Adipocyte (in vitro differentiated cells): ENCODE data around the gene NBDY.
A peak's percentile ranks its signal among the peaks of the same experiment; 100 is the strongest.

ENCODE experiments used
- DNase-seq: peaks from one replicate; pipeline ENCODE4 v3.0.0-alpha.2; 2015; ENCODE audit warnings: low read depth
- H3K27me3 ChIP-seq: replicated peaks from 2 replicates; pipeline ENCODE4 v1.7.0; 2013; ENCODE audit warnings: mild to moderate bottlenecking, low read length, moderate library complexity; ENCODE audit not compliant: control insufficient read depth, insufficient read depth
- H3K36me3 ChIP-seq: 2 replicates; pipeline ENCODE4 v1.7.0; 2013; ENCODE audit warnings: low read length, mild to moderate bottlenecking, moderate library complexity; ENCODE audit not compliant: control insufficient read depth, insufficient read depth, severe bottlenecking
- H3K4me1 ChIP-seq: 2 replicates; pipeline ENCODE4 v1.7.0; 2013; ENCODE audit warnings: mild to moderate bottlenecking, low read length, moderate library complexity; ENCODE audit not compliant: control insufficient read depth, insufficient read depth
- H3K4me3 ChIP-seq: 2 replicates; pipeline ENCODE4 v1.7.0; 2013; ENCODE audit warnings: mild to moderate bottlenecking, low read length, moderate library complexity
- H3K9ac ChIP-seq: 2 replicates; pipeline ENCODE4 v1.7.0; 2013; ENCODE audit warnings: mild to moderate bottlenecking, low read length, moderate library complexity
- H3K9me3 ChIP-seq: 2 replicates; pipeline ENCODE4 v1.7.0; 2013; ENCODE audit warnings: mild to moderate bottlenecking, low read length, moderate library complexity; ENCODE audit not compliant: control insufficient read depth

Gene NBDY

DNA sequence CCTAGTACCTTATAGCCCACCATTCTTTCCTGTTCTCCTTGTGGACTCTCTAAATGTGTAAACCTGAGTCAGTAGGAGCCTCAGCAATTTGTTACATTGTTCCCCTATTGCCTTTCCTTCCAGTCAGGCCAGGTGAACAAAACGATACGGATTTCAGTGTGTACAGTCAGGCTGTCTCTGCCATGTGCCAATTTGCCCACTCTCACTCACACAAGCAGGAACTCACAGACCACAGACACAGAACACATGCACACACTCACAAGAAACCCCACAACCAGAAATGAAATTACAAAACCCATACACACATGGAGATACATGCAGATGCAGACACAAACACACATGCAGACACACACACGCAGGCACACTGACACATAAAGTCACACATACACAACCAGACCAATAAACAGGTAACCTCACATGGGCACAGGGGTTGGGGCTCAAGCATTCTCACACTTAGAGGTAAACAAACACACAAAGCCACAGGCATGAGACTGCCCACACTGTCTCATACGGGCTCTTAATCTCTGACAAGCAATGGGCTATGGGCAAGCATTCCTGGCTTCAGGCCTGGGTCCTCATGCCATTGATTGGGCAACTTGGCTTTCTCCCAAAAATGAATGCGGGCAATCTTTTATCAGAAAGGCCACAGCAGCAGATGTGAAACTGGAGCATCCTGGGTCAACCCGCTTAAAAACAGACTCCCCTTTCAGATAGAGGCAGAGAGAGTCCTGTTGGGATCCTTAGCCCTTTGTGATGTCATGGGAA is 68.7 kb downstream of the NBDY start:
- no peak overlapping the region for H3K9ac ChIP-seq
- DNase-seq, result peak; percentile 66
- H3K9me3 ChIP-seq, result no peaks in the 10 kb centered on the region

DNA sequence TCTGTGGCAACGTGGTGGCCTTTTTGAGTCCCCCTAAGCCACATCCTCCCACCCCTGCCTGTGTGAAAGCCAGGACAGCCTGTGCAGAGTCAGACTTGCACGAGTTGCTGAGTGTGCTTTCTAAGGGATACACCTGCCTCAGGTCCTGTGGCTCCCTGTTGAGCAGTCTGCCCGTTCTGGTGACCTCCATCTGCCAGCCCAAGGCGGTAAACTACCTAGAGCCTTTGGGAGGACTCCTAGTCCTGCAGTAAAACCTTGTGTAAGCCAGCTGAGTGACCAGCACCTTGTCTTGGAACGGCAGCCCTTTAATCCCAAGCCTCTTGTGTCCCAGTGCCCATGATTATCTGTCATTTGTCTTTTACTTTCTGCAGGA is 69.3 kb downstream of the NBDY start:
- no peaks in the 10 kb centered on the region for H3K36me3 ChIP-seq
- peaks cover 11% of the 10 kb centered on the region for H3K27me3 ChIP-seq
- H3K9ac ChIP-seq, result no peak overlapping the region
- H3K4me1 ChIP-seq, result peaks cover 5% of the 10 kb centered on the region
- no peak overlapping the region for H3K4me3 ChIP-seq
- H3K9me3 ChIP-seq, result no peaks in the 10 kb centered on the region
- DNase-seq, result no peak

More for the DNA sequence above, 68.7 kb downstream of the NBDY start:
- Histone ChIP-seq H3K4me1 (peaks cover 5% of the 10 kb centered on the region), H3K36me3 (no peaks in the 10 kb centered on the region), H3K27me3 (peaks cover 11% of the 10 kb centered on the region), H3K4me3 (no peak overlapping the region)

- no peak for DNase-seq
- peaks cover 11% of the 10 kb centered on the region for H3K27me3 ChIP-seq
- H3K9me3 ChIP-seq, result no peaks in the 10 kb centered on the region
- no peak overlapping the region for H3K4me3 ChIP-seq
- peaks cover 10% of the 10 kb centered on the region for H3K4me1 ChIP-seq
- no peaks in the 10 kb centered on the region for H3K36me3 ChIP-seq
- no peak overlapping the region for H3K9ac ChIP-seq
Measured at GRCh38 chrX:56798866-56799758, 70.1 kb downstream of the NBDY start.

DNA sequence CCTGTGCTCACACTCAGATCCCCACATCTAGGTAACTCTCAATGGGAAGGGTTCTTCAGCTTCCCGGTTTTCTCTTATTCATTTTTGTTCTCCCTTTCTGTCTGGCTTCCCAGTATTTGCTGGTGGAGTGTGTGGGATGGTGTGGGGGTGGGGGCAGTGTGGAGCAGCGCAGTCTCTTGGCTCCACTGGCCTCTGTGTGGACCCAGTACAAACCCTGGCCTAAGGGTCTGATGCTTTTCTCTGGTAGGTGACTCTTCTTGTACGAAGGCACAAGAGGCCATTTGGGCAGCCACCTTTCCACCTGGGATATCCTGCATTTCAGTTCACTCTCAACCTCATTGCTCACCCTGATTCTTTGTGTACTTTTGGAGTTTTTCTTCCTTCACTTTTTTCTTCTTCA is 71.3 kb downstream of the NBDY start:
- Histone ChIP-seq H3K27me3 (peaks cover 11% of the 10 kb centered on the region), H3K4me1 (peaks cover 11% of the 10 kb centered on the region), H3K9me3 (no peaks in the 10 kb centered on the region), H3K9ac (no peak overlapping the region), H3K36me3 (no peaks in the 10 kb centered on the region), H3K4me3 (no peak overlapping the region)
- DNase-seq, result no peak

- no peak for DNase-seq
- Histone ChIP-seq H3K9me3 (no peaks in the 10 kb centered on the region), H3K4me1 (peaks cover 11% of the 10 kb centered on the region), H3K4me3 (no peak overlapping the region), H3K36me3 (no peaks in the 10 kb centered on the region), H3K27me3 (peaks cover 11% of the 10 kb centered on the region), H3K9ac (no peak overlapping the region)
Measured at GRCh38 chrX:56800801-56801200, 71.8 kb downstream of the NBDY start.

GRCh38 chrX:56802428-56802827 is 73.4 kb downstream of the NBDY start:
- Histone ChIP-seq H3K4me3 (peak overlapping the region; percentile 87), H3K27me3 (peaks cover 10% of the 10 kb centered on the region), H3K9me3 (no peaks in the 10 kb centered on the region), H3K4me1 (peaks cover 11% of the 10 kb centered on the region), H3K36me3 (no peaks in the 10 kb centered on the region), H3K9ac (no peak overlapping the region)
- DNase-seq, result no peak

GRCh38 chrX:56802921-56803849 is 74.1 kb downstream of the NBDY start:
- H3K36me3 ChIP-seq, result no peaks in the 10 kb centered on the region
- peaks cover 6% of the 10 kb centered on the region for H3K4me1 ChIP-seq
- H3K9me3 ChIP-seq, result no peaks in the 10 kb centered on the region
- H3K9ac ChIP-seq, result peak overlapping the region; percentile 80
- DNase-seq, result peak; percentile 72
- H3K27me3 ChIP-seq, result peaks cover 6% of the 10 kb centered on the region
- peak overlapping the region; percentile 87 for H3K4me3 ChIP-seq

- Histone ChIP-seq H3K36me3 (no peaks in the 10 kb centered on the region), H3K4me3 (peak overlapping the region; percentile 87), H3K4me1 (peaks cover 6% of the 10 kb centered on the region), H3K9ac (peak overlapping the region; percentile 80), H3K27me3 (peaks cover 5% of the 10 kb centered on the region), H3K9me3 (no peaks in the 10 kb centered on the region)
- DNase-seq, result no peak
Measured at GRCh38 chrX:56803850-56804681, 75.0 kb downstream of the NBDY start.

- H3K36me3 ChIP-seq, result no peaks in the 10 kb centered on the region
- H3K4me3 ChIP-seq, result no peak overlapping the region
- no peak overlapping the region for H3K9ac ChIP-seq
- no peaks in the 10 kb centered on the region for H3K9me3 ChIP-seq
- no peak for DNase-seq
- peaks cover 6% of the 10 kb centered on the region for H3K4me1 ChIP-seq
- H3K27me3 ChIP-seq, result no peaks in the 10 kb centered on the region
Measured at GRCh38 chrX:56804867-56805266, 75.8 kb downstream of the NBDY start.

GRCh38 chrX:56805399-56805798 is 76.4 kb downstream of the NBDY start:
- Histone ChIP-seq H3K4me3 (no peak overlapping the region), H3K4me1 (peaks cover 6% of the 10 kb centered on the region), H3K27me3 (no peaks in the 10 kb centered on the region), H3K9me3 (no peaks in the 10 kb centered on the region), H3K9ac (no peak overlapping the region), H3K36me3 (no peaks in the 10 kb centered on the region)
- no peak for DNase-seq
